K562 (cell line): ENCODE data around the gene KLHL6. TPM values are rescaled to one million over a fixed set of nuclear protein-coding genes. Genes with fewer than 3 reads are reported as not detected.

Experiments
- ATAC-seq: fragments of 200-7000 bp; cut with Tn5 transposase; 3 replicates; pipeline ENCODE4 v1.9.1; 2020; ENCODE audit warnings: moderate library complexity
- BruUV-seq: library from RNA; stranded (reverse); fragments of 400-500 nt; replicated peaks from 2 replicates; lab custom pipeline; 2021; lab: Mats Ljungman, UMichigan
- CTCF ChIA-PET: fragments of 300-600 bp; formaldehyde crosslinking; extraction: SDS; loops from one replicate; lab custom pipeline; 2021; ENCODE audit warnings: low intra/inter-chr PET ratio; lab: Yijun Ruan, JAX
- POLR2A ChIA-PET: fragments of 300-600, 350-650 bp; sonication (Branson Sonifier 250); formaldehyde crosslinking; extraction: SDS; loops from one replicate; lab custom pipeline; 2021; ENCODE audit warnings: antibody characterized with exemption, inconsistent platforms; lab: Yijun Ruan, JAX
- DNase-seq, 4 experiments: peaks; one replicate each; pipeline versions ENCODE4 v3.0.0 to v3.0.0-alpha.2; 2011 to 2018; ENCODE audit warnings: low spot score in 3 of 4, mixed read lengths in 3 of 4; ENCODE audit errors: extremely low read depth in 1 of 4
- FAIRE-seq: peaks from 2 replicates; lab custom pipeline; 2011; peaks lifted over from hg19 to GRCh38; lab: Jason Lieb, UNC
- H2AFZ ChIP-seq: 2 replicates; pipeline ENCODE4 v1.6.0; 2011; ENCODE audit warnings: low read depth, low read length, control low read depth, inconsistent platforms
- H3K27ac ChIP-seq: fragments of 200-600 bp; 3 replicates; pipeline ENCODE4 v1.8.0; 2011; ENCODE audit warnings: low read depth, mild to moderate bottlenecking, control low read depth, inconsistent platforms, low read length, moderate library complexity, mixed read lengths; ENCODE audit errors: extremely low read depth
- H3K27me3 ChIP-seq, 2 experiments: fragments of 300-600 bp in 1 of 2; 2 replicates in 1 of 2; 3 replicates in 1 of 2; pipeline versions ENCODE4 v1.6.0 to v1.8.0; 2011; ENCODE audit warnings: inconsistent platforms in 2 of 2, low read length in 2 of 2, mild to moderate bottlenecking in 1 of 2, mixed read lengths in 1 of 2, moderate library complexity in 1 of 2; ENCODE audit not compliant: control insufficient read depth in 2 of 2, insufficient read depth in 2 of 2
- H3K36me3 ChIP-seq: fragments of 300-600 bp; 3 replicates; pipeline ENCODE4 v1.8.0; 2011; ENCODE audit warnings: mild to moderate bottlenecking, low read length, inconsistent platforms; ENCODE audit not compliant: control insufficient read depth, insufficient read depth
- H3K4me1 ChIP-seq, 2 experiments: fragments of 200-600 bp in 1 of 2; replicated peaks in 1 of 2; 2 replicates in 1 of 2; 3 replicates in 1 of 2; pipeline versions ENCODE4 v1.5.1 to v1.8.0; 2011; ENCODE audit warnings: inconsistent platforms in 2 of 2, low read length in 2 of 2, mild to moderate bottlenecking in 1 of 2, mixed read lengths in 1 of 2, moderate library complexity in 1 of 2; ENCODE audit not compliant: control insufficient read depth in 2 of 2, insufficient read depth in 2 of 2
- H3K4me2 ChIP-seq: 2 replicates; pipeline ENCODE4 v1.6.1; 2011; ENCODE audit warnings: low read length, control low read depth, inconsistent platforms, mixed read lengths; ENCODE audit not compliant: insufficient read depth
- H3K4me3 ChIP-seq: fragments of 200-600 bp; sonication (generic), shearing (Covaris generic); 2 replicates; pipeline ENCODE4 v1.5.1; 2016; ENCODE audit warnings: control low read depth, inconsistent platforms
- H3K79me2 ChIP-seq: fragments of 200-600 bp; 3 replicates; pipeline ENCODE4 v1.8.0; 2011; ENCODE audit warnings: low read length, inconsistent platforms; ENCODE audit not compliant: control insufficient read depth, insufficient read depth
- H3K9ac ChIP-seq, 2 experiments: 2 replicates each; pipeline versions ENCODE4 v1.6.0 to v1.6.1; 2011; ENCODE audit warnings: low read depth in 2 of 2, low read length in 2 of 2, control low read depth in 1 of 2, inconsistent platforms in 1 of 2, mild to moderate bottlenecking in 1 of 2, mixed read lengths in 1 of 2; ENCODE audit not compliant: insufficient read depth in 1 of 2
- H3K9me1 ChIP-seq: one replicate; pipeline ENCODE4 v1.6.0; 2011; ENCODE audit warnings: inconsistent platforms, mild to moderate bottlenecking, low read length, moderate library complexity; ENCODE audit not compliant: control insufficient read depth, insufficient read depth
- H3K9me3 ChIP-seq: replicated peaks from 2 replicates; pipeline ENCODE4 v1.5.1; 2011; ENCODE audit warnings: low read depth, low read length, inconsistent platforms; ENCODE audit not compliant: control insufficient read depth, insufficient read depth
- H4K20me1 ChIP-seq: replicated peaks from 2 replicates; pipeline ENCODE4 v1.6.1; 2011; ENCODE audit warnings: low read length, inconsistent platforms, mixed read lengths; ENCODE audit not compliant: control insufficient read depth, insufficient read depth
- BDP1 ChIP-seq: IDR thresholded peaks from 3 replicates; pipeline ENCODE4 v1.6.1; 2011; ENCODE audit not compliant: insufficient read length, insufficient read depth
- CREB5 ChIP-seq: fragments of 250-450 bp; sonication (Bioruptor Pico); IDR thresholded peaks from 2 replicates; pipeline ENCODE4 v1.5.0; 2020; ENCODE audit warnings: mild to moderate bottlenecking
- GTF2E2 ChIP-seq: fragments of 200-800 bp; sonication (Bioruptor generic); IDR thresholded peaks from 2 replicates; pipeline ENCODE4 v1.6.1; 2016; ENCODE audit warnings: missing genetic modification characterization, missing compliant biosample characterization
- HLTF ChIP-seq: fragments of 450-650 bp; IDR thresholded peaks from 2 replicates; pipeline ENCODE4 v1.6.1; 2016
- MXD1 ChIP-seq: fragments of 250-450 bp; sonication (Bioruptor Pico); IDR thresholded peaks from 2 replicates; pipeline ENCODE4 v1.8.0; 2021; ENCODE audit warnings: borderline replicate concordance, mild to moderate bottlenecking, moderate library complexity; ENCODE audit not compliant: poor library complexity, severe bottlenecking
- RAD21 ChIP-seq, 2 experiments: fragments of 250-450 bp in 1 of 2; fragments of 450-650 bp in 1 of 2; sonication (Bioruptor Pico) in 1 of 2; formaldehyde crosslinking in 1 of 2; IDR thresholded peaks in 1 of 2; conservative IDR thresholded peaks in 1 of 2; 2 replicates each; pipeline versions ENCODE4 v1.4.0 to v1.8.0; 2020 to 2022; ENCODE audit warnings: mild to moderate bottlenecking in 2 of 2, moderate library complexity in 1 of 2
- SFPQ ChIP-seq: fragments of 200-400 bp; formaldehyde crosslinking; IDR thresholded peaks from 2 replicates; pipeline ENCODE4 v1.6.1; 2017; ENCODE audit warnings: mild to moderate bottlenecking, low read depth, low read length, moderate library complexity
- SRSF7 ChIP-seq: fragments of 200-400 bp; formaldehyde crosslinking; optimal IDR thresholded peaks from 2 replicates; pipeline ENCODE3; 2017; ENCODE audit warnings: mild to moderate bottlenecking, low read depth, low read length
- TEAD2 ChIP-seq: fragments of 450-650 bp; IDR thresholded peaks from 2 replicates; pipeline ENCODE4 v1.6.1; 2016; ENCODE audit warnings: missing genetic modification characterization, control low read depth, missing compliant biosample characterization
- ZNF449 ChIP-seq: fragments of 250-450 bp; sonication (Bioruptor Pico); IDR thresholded peaks from 2 replicates; pipeline ENCODE4 v1.8.0; 2022; ENCODE audit warnings: moderate library complexity, mild to moderate bottlenecking, inconsistent platforms
- WGBS: fragments of 100-300 bp; shearing (Covaris generic); methylation state at CpG from one replicate; pipeline ENCODE4 v1.1.6; 2016; ENCODE audit warnings: low coverage, mixed read lengths; ENCODE audit not compliant: insufficient coverage; ENCODE audit errors: missing lambda C conversion rate; 5-methylcytosine and 5-hydroxymethylcytosine counted together
- in situ Hi-C: fragments of 300-500 bp; cut with MboI; formaldehyde crosslinking; loops from 4 replicates; pipeline ENCODE4 v1.15.0; 2018; ENCODE audit warnings: inconsistent platforms, mixed read lengths
- intact Hi-C: fragments of 100-400 bp; cut with micrococcal nuclease; formaldehyde crosslinking; loops from 2 replicates; pipeline ENCODE4 v1.14.2; 2022
- polyA plus RNA-seq, 8 experiments: library from polyadenylated mRNA; depleted of rRNA in 4 of 8; stranded (reverse) in 5 of 8; unstranded in 3 of 8; fragments of >200 nt; fragmentation: Nextera tagmentation in 2 of 8; fragmentation: Illumina TruSeq in 1 of 8; extraction: Ambion mirVana in 2 of 8; extraction: Trizol in 1 of 8; gene quantifications; 2 replicates each; pipeline versions ENCODE4 v1.2.1 to v1.2.3, GENCODE V29; 2011 to 2014; ENCODE audit warnings: inconsistent platforms in 1 of 8, missing spikeins in 1 of 8
- total RNA-seq, 7 experiments: library from RNA; depleted of rRNA in 6 of 7; stranded (reverse); fragments of >200 nt in 6 of 7; fragmentation: Illumina TruSeq in 2 of 7; extraction: Trizol in 2 of 7; gene quantifications; 2 replicates each; pipeline versions ENCODE4 v1.2.1 to v1.2.3, GENCODE V29; 2011 to 2021; ENCODE audit warnings: low replicate concordance in 1 of 7

The KLHL6 gene
- total and polyA plus RNA-seq, 9 of the 15 experiments (the other 6 are each of a cell fraction or from before 2014, with no cell fraction given) = 0.18 to 2.1 (median 1.4) TPM

GRCh38 chr3:183529717-183530116 is 25.8 kb downstream of the KLHL6 start:
- DNase-seq (no peak), FAIRE-seq (no peak), ATAC-seq (no peak)
- CTCF ChIA-PET = no interaction called here
- intact Hi-C loops = no loop called here
- POLR2A ChIA-PET = interaction anchor here (0.7 to 1.1 kb wide), 2 partner anchors 13 to 21 kb away, joined by 3 read pairs; no protein-coding TSS in a partner anchor
- in situ Hi-C loops = no loop called here
- Histone ChIP-seq H3K36me3 (no peaks in the 10 kb centered on the region), H3K9ac (no peak overlapping the region), H3K4me3 (no peak overlapping the region), H2AFZ (no peak overlapping the region), H3K9me3 (no peaks in the 10 kb centered on the region), H3K4me1 (peaks cover 9 to 13% of the 10 kb centered on the region in 2 experiments), H4K20me1 (no peaks in the 10 kb centered on the region), H3K9me1 (no peaks in the 10 kb centered on the region), H3K79me2 (no peaks in the 10 kb centered on the region), H3K27me3 (no peaks in the 10 kb centered on the region), H3K27ac (no peak overlapping the region), H3K4me2 (no peak overlapping the region)
- TF ChIP-seq ZNF449 (CRISPR knock-in tag) (no peak), TEAD2 (tag) (no peak), SRSF7 (no peak), SFPQ (no peak), RAD21 (CRISPR knock-in tag; conservative IDR thresholded peaks at IDR 0.05 in 1 of 2, IDR thresholded peaks at IDR 0.05 in 1 of 2) (no peak), HLTF (no peak), MXD1 (no peak), GTF2E2 (tag) (no peak), BDP1 (no peak), CREB5 (CRISPR knock-in tag) (no peak)
- BruUV-seq = no TSS peak
- WGBS = 26% methylated on average over 7 of the region's 7 CpGs
